ENCODE measurements around the gene STK17A. TPM values are rescaled to one million over a fixed set of nuclear protein-coding genes. Genes with fewer than 3 reads are reported as not detected.

STK17A gene
- total RNA-seq, 3 donors from 2014 or later (not counting 1 experiment from before 2014, with no cell fraction given): 92.9 to 135 (median 111) TPM

GRCh38 chr7:43643846-43644245, 60.9 kb downstream of the STK17A start:
- DNase-seq: peak in 1 of 2 donors; percentile 36
- Histone ChIP-seq H3K4me3 (ENCODE audit: low read length) (no peak overlapping the region), H3K27ac (ENCODE audit: low read length) (peak overlapping the region; percentile 49), H3K36me3 (ENCODE audit: control insufficient read depth, insufficient read depth, low read length) (peaks cover 39% of the 10 kb centered on the region), H3K9me3 (ENCODE audit: control insufficient read depth, insufficient read depth, low read length) (no peaks in the 10 kb centered on the region), H3K27me3 (ENCODE audit: control insufficient read depth, insufficient read depth, low read length) (no peaks in the 10 kb centered on the region), H3K4me1 (ENCODE audit: control insufficient read depth, insufficient read depth, low read length) (peaks cover 80% of the 10 kb centered on the region)
- Mint-ChIP-seq H3K4me3 (peak overlapping the region; percentile 75), H3K4me1 (peaks cover 87 to 91% of the 10 kb centered on the region in 2 donors), H3K27me3 (ENCODE audit: low read depth in 2 of 2) (no peaks in the 10 kb centered on the region), H3K36me3 (peaks cover 11% of the 10 kb centered on the region), H3K27ac (peak overlapping the region; percentile 92 to 99), H3K9me3 (no peaks in the 10 kb centered on the region)
- WGBS (ENCODE audit: insufficient coverage): 65% methylated on average over 8 of the region's 8 CpGs
- no peak for TF ChIP-seq CTCF (IDR thresholded peaks at IDR 0.05)
- intact Hi-C loops (cut with micrococcal nuclease): no loop called here
- no peak for ATAC-seq

GRCh38 chr7:43645699-43646226, 62.9 kb downstream of the STK17A start:
- Mint-ChIP-seq H3K9me3 (no peaks in the 10 kb centered on the region), H3K27me3 (ENCODE audit: low read depth in 2 of 2) (no peaks in the 10 kb centered on the region), H3K4me1 (peaks cover 86 to 90% of the 10 kb centered on the region in 2 donors), H3K36me3 (no peaks in the 10 kb centered on the region), H3K27ac (peak overlapping the region; percentile 90 to 99), H3K4me3 (peak overlapping the region; percentile 80)
- Histone ChIP-seq H3K36me3 (ENCODE audit: control insufficient read depth, insufficient read depth, low read length) (peaks cover 21% of the 10 kb centered on the region), H3K4me3 (ENCODE audit: low read length) (no peak overlapping the region), H3K9me3 (ENCODE audit: control insufficient read depth, insufficient read depth, low read length) (no peaks in the 10 kb centered on the region), H3K27me3 (ENCODE audit: control insufficient read depth, insufficient read depth, low read length) (no peaks in the 10 kb centered on the region), H3K27ac (ENCODE audit: low read length) (peak overlapping the region; percentile 97), H3K4me1 (ENCODE audit: control insufficient read depth, insufficient read depth, low read length) (peaks cover 88% of the 10 kb centered on the region)
- 63% methylated on average over 3 of the region's 3 CpGs for WGBS (ENCODE audit: insufficient coverage)
- intact Hi-C loops (cut with micrococcal nuclease): loop anchor here (1.0 to 5.0 kb wide), 2 partner anchors 8 to 37 kb away; no protein-coding TSS in a partner anchor
- TF ChIP-seq CTCF (IDR thresholded peaks at IDR 0.05): no peak
- ATAC-seq (no peak), DNase-seq (peak in 1 of 2 donors; percentile 27)

GRCh38 chr7:43646603-43647338, 63.9 kb downstream of the STK17A start:
- peak in 1 of 2 donors; percentile 52 for DNase-seq
- no peak overlapping the region for H3K4me3 ChIP-seq (ENCODE audit: low read length)
- Mint-ChIP-seq H3K4me1 (peaks cover 94% of the 10 kb centered on the region in 2 donors), H3K4me3 (peak overlapping the region; percentile 80), H3K9me3 (no peaks in the 10 kb centered on the region), H3K36me3 (no peaks in the 10 kb centered on the region), H3K27ac (peak overlapping the region; percentile 90 to 99), H3K27me3 (ENCODE audit: low read depth in 2 of 2) (no peaks in the 10 kb centered on the region)
- no peak for TF ChIP-seq CTCF (IDR thresholded peaks at IDR 0.05)
- no peaks in the 10 kb centered on the region for H3K27me3 ChIP-seq (ENCODE audit: control insufficient read depth, insufficient read depth, low read length)
- ATAC-seq: no peak
- H3K36me3 ChIP-seq (ENCODE audit: control insufficient read depth, insufficient read depth, low read length): peaks cover 15% of the 10 kb centered on the region
- WGBS (ENCODE audit: insufficient coverage): 47% methylated on average over 8 of the region's 8 CpGs
- no peaks in the 10 kb centered on the region for H3K9me3 ChIP-seq (ENCODE audit: control insufficient read depth, insufficient read depth, low read length)
- intact Hi-C loops (cut with micrococcal nuclease): loop anchor here (5.0 kb wide), 1 partner anchor 36 kb away; no protein-coding TSS in a partner anchor
- H3K4me1 ChIP-seq (ENCODE audit: control insufficient read depth, insufficient read depth, low read length): peaks cover 94% of the 10 kb centered on the region
- peak overlapping the region; percentile 97 for H3K27ac ChIP-seq (ENCODE audit: low read length)
